Measurements from ENCODE around the gene FUZ.

DNA sequence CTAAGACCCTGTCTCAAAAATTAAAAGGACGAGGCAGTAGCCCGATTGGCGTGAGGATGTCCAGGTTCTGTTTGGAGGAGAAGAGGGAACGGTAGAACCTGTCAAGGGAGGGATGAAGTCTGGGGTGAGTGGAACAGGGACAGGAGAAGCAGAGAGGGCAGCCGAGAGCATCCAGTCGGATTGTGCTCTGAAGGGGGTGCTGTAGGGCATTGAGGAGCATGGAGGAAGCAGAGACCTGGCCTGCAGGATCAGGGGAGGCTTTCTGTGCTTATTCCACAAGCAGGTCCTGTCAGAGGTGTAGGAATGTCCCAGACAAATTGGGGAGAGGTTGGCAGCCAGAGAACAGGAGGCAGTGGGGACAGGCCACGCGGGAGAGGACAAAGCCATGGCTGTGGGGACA lies 32.2 kb downstream of the FUZ start:
- TF ChIP-seq CTCF (IDR thresholded peaks at IDR 0.05) (no peak), POLR2A (IDR thresholded peaks at IDR 0.05) (no peak)
